ENCODE results near the gene ARL8B. TPM values are rescaled to one million over a fixed set of nuclear protein-coding genes. Genes with fewer than 3 reads are reported as not detected.

Gene ARL8B
- total RNA-seq, 1 experiment from 2014 or later = 28.3 TPM

GRCh38 chr3:5168110-5168509 is 46.0 kb downstream of the ARL8B start (continued):
- TF ChIP-seq, protein P1, sequence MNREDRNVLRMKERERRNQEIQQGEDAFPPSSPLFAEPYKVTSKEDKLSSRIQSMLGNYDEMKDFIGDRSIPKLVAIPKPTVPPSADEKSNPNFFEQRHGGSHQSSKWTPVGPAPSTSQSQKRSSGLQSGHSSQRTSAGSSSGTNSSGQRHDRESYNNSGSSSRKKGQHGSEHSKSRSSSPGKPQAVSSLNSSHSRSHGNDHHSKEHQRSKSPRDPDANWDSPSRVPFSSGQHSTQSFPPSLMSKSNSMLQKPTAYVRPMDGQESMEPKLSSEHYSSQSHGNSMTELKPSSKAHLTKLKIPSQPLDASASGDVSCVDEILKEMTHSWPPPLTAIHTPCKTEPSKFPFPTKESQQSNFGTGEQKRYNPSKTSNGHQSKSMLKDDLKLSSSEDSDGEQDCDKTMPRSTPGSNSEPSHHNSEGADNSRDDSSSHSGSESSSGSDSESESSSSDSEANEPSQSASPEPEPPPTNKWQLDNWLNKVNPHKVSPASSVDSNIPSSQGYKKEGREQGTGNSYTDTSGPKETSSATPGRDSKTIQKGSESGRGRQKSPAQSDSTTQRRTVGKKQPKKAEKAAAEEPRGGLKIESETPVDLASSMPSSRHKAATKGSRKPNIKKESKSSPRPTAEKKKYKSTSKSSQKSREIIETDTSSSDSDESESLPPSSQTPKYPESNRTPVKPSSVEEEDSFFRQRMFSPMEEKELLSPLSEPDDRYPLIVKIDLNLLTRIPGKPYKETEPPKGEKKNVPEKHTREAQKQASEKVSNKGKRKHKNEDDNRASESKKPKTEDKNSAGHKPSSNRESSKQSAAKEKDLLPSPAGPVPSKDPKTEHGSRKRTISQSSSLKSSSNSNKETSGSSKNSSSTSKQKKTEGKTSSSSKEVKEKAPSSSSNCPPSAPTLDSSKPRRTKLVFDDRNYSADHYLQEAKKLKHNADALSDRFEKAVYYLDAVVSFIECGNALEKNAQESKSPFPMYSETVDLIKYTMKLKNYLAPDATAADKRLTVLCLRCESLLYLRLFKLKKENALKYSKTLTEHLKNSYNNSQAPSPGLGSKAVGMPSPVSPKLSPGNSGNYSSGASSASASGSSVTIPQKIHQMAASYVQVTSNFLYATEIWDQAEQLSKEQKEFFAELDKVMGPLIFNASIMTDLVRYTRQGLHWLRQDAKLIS (CRISPR knock-in tag; IDR thresholded peaks at IDR 0.05; ENCODE audit: borderline replicate concordance) = no peak
- TF ChIP-seq, protein P2, sequence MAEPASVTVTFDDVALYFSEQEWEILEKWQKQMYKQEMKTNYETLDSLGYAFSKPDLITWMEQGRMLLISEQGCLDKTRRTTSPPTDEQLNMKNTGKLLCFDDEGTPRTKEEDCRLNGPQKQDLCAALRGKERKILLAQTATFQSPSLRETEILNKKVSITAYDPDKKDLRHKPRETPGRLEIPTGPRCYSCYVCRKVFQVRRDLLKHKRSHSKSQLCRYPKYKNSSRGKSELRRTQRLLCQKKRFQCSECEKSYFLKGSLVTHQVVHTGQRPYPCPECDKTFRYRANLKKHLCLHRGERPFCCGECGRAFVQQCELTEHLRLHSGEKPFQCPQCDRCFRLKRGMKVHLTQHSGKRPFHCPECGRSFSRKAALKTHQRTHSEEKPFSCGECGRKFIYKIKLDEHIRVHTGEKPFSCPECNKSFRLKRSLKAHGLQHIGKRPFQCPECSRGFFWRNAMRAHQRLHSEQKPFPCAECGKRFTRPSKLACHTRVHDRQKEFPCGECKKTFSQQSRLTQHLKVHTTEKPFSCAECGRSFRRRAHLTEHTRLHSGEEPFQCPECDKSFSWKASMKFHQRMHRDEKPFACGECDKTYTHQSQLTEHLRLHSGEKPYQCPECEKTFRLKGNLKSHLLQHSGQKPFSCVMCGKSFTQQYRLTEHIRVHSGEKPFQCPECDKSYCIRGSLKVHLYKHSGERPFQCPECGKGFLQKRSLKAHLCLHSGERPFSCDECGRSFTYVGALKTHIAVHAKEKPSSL (CRISPR knock-in tag; conservative IDR thresholded peaks at IDR 0.05) = no peak
- TF ChIP-seq NFATC4 (CRISPR knock-in tag; IDR thresholded peaks at IDR 0.05) = no peak

DNA sequence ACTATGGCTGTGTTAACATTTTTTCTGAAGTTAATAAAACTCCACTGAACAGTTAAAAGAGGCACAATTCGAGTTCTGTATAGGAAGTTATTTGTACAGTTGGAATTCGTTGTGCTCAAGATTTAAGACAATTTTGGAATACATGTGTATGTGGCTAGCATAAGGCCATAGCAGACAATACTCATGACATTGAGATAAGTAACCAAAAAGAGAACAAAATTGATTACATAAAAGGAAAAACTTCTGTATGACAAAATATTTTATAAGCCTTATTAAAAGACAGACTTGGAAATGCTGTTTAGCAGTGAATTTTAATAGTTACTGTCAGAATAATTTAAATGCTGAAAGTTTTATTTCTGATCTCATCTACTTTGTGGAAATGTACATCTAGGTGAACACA is 47.7 kb downstream of the ARL8B start:
- CTCF ChIA-PET = no interaction called here
- H3K4me3 Mint-ChIP-seq = no peak overlapping the region
- no peak overlapping the region for H3K27ac Mint-ChIP-seq
- H3K9me3 Mint-ChIP-seq = no peaks in the 10 kb centered on the region
- ATAC-seq (no peak), DNase-seq (ENCODE audit: low spot score) (no peak)
- H3K36me3 Mint-ChIP-seq = peaks cover 15% of the 10 kb centered on the region; the same call in 1 of the 2 replicates
- POLR2A ChIA-PET = no interaction called here
- H3K4me1 Mint-ChIP-seq = peaks cover 22% of the 10 kb centered on the region
- no peaks in the 10 kb centered on the region for H3K27me3 Mint-ChIP-seq (ENCODE audit: low read depth)
- TF ChIP-seq CBFB (CRISPR knock-in tag; IDR thresholded peaks at IDR 0.05; ENCODE audit: low read depth) (no peak), ZBTB21 (CRISPR knock-in tag; IDR thresholded peaks at IDR 0.05; ENCODE audit: borderline replicate concordance) (no peak), PRRX2 (CRISPR knock-in tag; IDR thresholded peaks at IDR 0.05) (no peak), ZNF512 (CRISPR knock-in tag; IDR thresholded peaks at IDR 0.05; ENCODE audit: borderline replicate concordance) (no peak), ZNF219 (CRISPR knock-in tag; IDR thresholded peaks at IDR 0.05; ENCODE audit: borderline replicate concordance) (no peak), FOXJ3 (CRISPR knock-in tag; IDR thresholded peaks at IDR 0.05; ENCODE audit: borderline replicate concordance) (no peak), ZNF138 (CRISPR knock-in tag; conservative IDR thresholded peaks at IDR 0.05) (no peak), CDX4 (CRISPR knock-in tag; IDR thresholded peaks at IDR 0.05; ENCODE audit: borderline replicate concordance) (no peak), ZMAT4 (CRISPR knock-in tag; IDR thresholded peaks at IDR 0.05) (no peak), EMX1 (CRISPR knock-in tag; IDR thresholded peaks at IDR 0.05) (no peak), GTF2I (CRISPR knock-in tag; conservative IDR thresholded peaks at IDR 0.05) (no peak), KAT7 (CRISPR knock-in tag; IDR thresholded peaks at IDR 0.05; ENCODE audit: borderline replicate concordance) (no peak), ZNF263 (CRISPR knock-in tag; IDR thresholded peaks at IDR 0.05; ENCODE audit: low read depth) (no peak), ESRRA (CRISPR knock-in tag; IDR thresholded peaks at IDR 0.05; ENCODE audit: borderline replicate concordance) (no peak), MXD4 (CRISPR knock-in tag; IDR thresholded peaks at IDR 0.05; ENCODE audit: borderline replicate concordance) (no peak)
- TF ChIP-seq, protein P3, sequence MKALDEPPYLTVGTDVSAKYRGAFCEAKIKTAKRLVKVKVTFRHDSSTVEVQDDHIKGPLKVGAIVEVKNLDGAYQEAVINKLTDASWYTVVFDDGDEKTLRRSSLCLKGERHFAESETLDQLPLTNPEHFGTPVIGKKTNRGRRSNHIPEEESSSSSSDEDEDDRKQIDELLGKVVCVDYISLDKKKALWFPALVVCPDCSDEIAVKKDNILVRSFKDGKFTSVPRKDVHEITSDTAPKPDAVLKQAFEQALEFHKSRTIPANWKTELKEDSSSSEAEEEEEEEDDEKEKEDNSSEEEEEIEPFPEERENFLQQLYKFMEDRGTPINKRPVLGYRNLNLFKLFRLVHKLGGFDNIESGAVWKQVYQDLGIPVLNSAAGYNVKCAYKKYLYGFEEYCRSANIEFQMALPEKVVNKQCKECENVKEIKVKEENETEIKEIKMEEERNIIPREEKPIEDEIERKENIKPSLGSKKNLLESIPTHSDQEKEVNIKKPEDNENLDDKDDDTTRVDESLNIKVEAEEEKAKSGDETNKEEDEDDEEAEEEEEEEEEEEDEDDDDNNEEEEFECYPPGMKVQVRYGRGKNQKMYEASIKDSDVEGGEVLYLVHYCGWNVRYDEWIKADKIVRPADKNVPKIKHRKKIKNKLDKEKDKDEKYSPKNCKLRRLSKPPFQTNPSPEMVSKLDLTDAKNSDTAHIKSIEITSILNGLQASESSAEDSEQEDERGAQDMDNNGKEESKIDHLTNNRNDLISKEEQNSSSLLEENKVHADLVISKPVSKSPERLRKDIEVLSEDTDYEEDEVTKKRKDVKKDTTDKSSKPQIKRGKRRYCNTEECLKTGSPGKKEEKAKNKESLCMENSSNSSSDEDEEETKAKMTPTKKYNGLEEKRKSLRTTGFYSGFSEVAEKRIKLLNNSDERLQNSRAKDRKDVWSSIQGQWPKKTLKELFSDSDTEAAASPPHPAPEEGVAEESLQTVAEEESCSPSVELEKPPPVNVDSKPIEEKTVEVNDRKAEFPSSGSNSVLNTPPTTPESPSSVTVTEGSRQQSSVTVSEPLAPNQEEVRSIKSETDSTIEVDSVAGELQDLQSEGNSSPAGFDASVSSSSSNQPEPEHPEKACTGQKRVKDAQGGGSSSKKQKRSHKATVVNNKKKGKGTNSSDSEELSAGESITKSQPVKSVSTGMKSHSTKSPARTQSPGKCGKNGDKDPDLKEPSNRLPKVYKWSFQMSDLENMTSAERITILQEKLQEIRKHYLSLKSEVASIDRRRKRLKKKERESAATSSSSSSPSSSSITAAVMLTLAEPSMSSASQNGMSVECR (CRISPR knock-in tag; IDR thresholded peaks at IDR 0.05; ENCODE audit: borderline replicate concordance) = no peak
- TF ChIP-seq, protein P4, sequence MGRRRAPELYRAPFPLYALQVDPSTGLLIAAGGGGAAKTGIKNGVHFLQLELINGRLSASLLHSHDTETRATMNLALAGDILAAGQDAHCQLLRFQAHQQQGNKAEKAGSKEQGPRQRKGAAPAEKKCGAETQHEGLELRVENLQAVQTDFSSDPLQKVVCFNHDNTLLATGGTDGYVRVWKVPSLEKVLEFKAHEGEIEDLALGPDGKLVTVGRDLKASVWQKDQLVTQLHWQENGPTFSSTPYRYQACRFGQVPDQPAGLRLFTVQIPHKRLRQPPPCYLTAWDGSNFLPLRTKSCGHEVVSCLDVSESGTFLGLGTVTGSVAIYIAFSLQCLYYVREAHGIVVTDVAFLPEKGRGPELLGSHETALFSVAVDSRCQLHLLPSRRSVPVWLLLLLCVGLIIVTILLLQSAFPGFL (CRISPR knock-in tag; IDR thresholded peaks at IDR 0.05; ENCODE audit: borderline replicate concordance) = no peak
- TF ChIP-seq, protein P5, sequence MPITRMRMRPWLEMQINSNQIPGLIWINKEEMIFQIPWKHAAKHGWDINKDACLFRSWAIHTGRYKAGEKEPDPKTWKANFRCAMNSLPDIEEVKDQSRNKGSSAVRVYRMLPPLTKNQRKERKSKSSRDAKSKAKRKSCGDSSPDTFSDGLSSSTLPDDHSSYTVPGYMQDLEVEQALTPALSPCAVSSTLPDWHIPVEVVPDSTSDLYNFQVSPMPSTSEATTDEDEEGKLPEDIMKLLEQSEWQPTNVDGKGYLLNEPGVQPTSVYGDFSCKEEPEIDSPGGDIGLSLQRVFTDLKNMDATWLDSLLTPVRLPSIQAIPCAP (CRISPR knock-in tag; IDR thresholded peaks at IDR 0.05) = no peak
